ENCODE data around the gene STUM.

GRCh38 chr1:226569879-226570547 lies 21.4 kb downstream of the STUM start:
- TF ChIP-seq, protein P1, sequence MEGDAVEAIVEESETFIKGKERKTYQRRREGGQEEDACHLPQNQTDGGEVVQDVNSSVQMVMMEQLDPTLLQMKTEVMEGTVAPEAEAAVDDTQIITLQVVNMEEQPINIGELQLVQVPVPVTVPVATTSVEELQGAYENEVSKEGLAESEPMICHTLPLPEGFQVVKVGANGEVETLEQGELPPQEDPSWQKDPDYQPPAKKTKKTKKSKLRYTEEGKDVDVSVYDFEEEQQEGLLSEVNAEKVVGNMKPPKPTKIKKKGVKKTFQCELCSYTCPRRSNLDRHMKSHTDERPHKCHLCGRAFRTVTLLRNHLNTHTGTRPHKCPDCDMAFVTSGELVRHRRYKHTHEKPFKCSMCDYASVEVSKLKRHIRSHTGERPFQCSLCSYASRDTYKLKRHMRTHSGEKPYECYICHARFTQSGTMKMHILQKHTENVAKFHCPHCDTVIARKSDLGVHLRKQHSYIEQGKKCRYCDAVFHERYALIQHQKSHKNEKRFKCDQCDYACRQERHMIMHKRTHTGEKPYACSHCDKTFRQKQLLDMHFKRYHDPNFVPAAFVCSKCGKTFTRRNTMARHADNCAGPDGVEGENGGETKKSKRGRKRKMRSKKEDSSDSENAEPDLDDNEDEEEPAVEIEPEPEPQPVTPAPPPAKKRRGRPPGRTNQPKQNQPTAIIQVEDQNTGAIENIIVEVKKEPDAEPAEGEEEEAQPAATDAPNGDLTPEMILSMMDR (conservative IDR thresholded peaks at IDR 0.05): no peak
- no peak for TF ChIP-seq ZFX (IDR thresholded peaks at IDR 0.05)
